Large intestine (tissue), 3 donors: ENCODE data around the gene SMO. TPM values are rescaled to one million over a fixed set of nuclear protein-coding genes. Genes with fewer than 3 reads are reported as not detected.

Experiments used
- DNase-seq, 2 donors: peaks; one replicate each; pipeline versions ENCODE4 v3.0.0 to v3.0.0-alpha.2; 2013
- H3K27ac ChIP-seq: one replicate; pipeline ENCODE4 v1.5.1; 2013; ENCODE audit warnings: low read length
- H3K27me3 ChIP-seq: 2 replicates; pipeline ENCODE4 v1.6.1; 2013; ENCODE audit warnings: low read length; ENCODE audit not compliant: control insufficient read depth, insufficient read depth
- H3K36me3 ChIP-seq: 2 replicates; pipeline ENCODE4 v1.6.1; 2013; ENCODE audit warnings: low read length; ENCODE audit not compliant: control insufficient read depth, insufficient read depth
- H3K4me1 ChIP-seq: one replicate; pipeline ENCODE4 v1.6.1; 2013; ENCODE audit warnings: low read length; ENCODE audit not compliant: control insufficient read depth, insufficient read depth
- H3K4me3 ChIP-seq: one replicate; pipeline ENCODE4 v1.5.1; 2013; ENCODE audit warnings: low read length
- H3K9me3 ChIP-seq: one replicate; pipeline ENCODE4 v1.6.1; 2013; ENCODE audit warnings: mild to moderate bottlenecking, low read depth, low read length, moderate library complexity; ENCODE audit not compliant: control insufficient read depth
- WGBS: methylation state at CpG from one replicate; pipeline ENCODE4 v1.1.5; 2013; ENCODE audit warnings: low lambda C conversion rate; ENCODE audit not compliant: insufficient coverage; 5-methylcytosine and 5-hydroxymethylcytosine counted together
- polyA plus RNA-seq: library from polyadenylated mRNA; unstranded; fragments of 120-200 nt; gene quantifications from one replicate; pipeline ENCODE4 v1.2.1, GENCODE V29; 2013

SMO gene
- polyA plus RNA-seq, 1 donor = 23.6 TPM

DNA sequence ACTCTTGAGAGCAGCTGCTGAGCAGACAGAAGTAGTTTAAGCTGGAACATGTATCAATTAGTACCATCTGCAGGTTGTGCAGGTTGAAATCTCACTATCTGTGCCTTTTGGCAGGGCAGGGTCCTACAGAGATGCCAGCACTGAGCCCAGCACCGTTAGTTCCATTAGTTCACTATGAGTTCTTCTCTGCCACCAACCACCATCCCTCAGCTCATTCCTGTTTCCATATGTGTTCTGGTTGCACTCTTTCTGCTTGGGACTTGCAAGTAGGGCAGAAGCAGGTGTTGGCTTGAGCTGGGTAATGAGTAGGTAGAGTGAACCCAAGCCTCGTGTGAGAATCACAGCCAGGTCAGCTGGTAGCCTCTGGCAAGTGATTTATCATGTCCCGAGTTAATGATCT lies 2.8 kb downstream of the SMO start:
- WGBS = no CpG with 5 or more reads among the region's 3 CpGs
- Histone ChIP-seq H3K27ac (no peak overlapping the region), H3K27me3 (peaks cover 4% of the 10 kb centered on the region), H3K4me3 (no peak overlapping the region), H3K36me3 (peaks cover 3% of the 10 kb centered on the region), H3K9me3 (no peaks in the 10 kb centered on the region), H3K4me1 (peaks cover 4% of the 10 kb centered on the region)
- DNase-seq = no peak

DNA sequence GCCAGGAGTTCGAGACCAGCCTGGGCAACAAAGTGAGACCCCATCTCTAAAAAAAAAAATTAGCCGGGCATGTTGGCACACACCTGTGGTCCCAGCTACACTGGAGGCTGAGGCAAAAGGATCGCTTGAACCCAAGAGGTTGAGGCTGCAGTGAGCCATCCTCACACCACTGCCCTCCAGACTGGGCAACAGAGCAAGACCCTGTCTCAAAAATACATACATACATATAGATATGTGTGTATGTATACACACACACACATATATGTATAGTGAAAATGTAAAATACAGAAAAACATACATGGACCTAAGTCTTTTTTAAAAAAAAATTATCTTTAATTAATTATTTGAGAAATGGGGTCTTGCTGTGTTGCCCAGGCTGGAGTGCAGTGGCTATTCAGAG lies 5.5 kb downstream of the SMO start:
- Histone ChIP-seq H3K27ac (no peak overlapping the region), H3K36me3 (peaks cover 3% of the 10 kb centered on the region), H3K9me3 (no peaks in the 10 kb centered on the region), H3K4me1 (peaks cover 4% of the 10 kb centered on the region), H3K4me3 (no peak overlapping the region), H3K27me3 (peaks cover 4% of the 10 kb centered on the region)
- WGBS = no CpG with 5 or more reads among the region's 3 CpGs
- DNase-seq = no peak

DNA sequence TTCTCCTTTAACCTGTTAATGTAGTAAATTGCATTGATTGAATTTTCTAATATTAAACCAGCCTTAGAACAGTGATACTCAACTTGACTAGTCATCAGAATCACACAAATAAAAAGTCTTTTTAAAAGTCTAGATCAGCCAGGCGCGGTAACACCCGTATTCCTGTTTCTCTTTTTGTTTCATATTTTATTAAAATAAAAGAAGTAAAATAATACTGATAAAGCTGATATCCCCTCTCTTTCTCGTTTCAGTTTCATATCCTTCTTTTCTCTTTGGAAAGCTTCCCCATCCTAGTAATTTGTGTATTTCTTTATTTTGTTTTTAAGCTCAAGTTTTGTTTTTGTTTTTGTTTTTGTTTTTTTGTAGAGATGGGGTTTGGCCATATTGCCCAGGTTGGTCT lies 9.3 kb downstream of the SMO start:
- no peaks in the 10 kb centered on the region for H3K4me1 ChIP-seq
- no peaks in the 10 kb centered on the region for H3K9me3 ChIP-seq
- 100% methylated on average over 1 of the region's 4 CpGs for WGBS

DNA sequence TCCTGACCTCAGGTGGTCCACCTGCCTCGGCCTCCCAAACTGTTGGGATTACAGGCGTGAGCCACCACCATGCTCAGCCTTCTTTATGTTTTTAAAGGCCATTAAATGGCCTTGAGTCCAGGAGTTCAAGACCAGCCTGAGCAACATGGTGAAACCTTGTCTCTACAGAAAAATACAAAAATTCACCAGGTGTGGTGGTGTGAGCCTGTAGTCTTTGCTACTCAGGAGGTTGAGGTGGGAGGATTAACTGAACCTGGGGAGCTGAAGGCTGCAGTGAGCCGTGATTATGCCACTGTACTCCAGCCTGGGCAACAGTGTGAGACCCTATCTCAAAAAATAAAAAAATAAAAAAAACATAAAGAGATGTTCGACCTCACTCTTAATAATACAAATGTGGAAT lies 11.0 kb downstream of the SMO start:
- WGBS = 100% methylated on average over 1 of the region's 4 CpGs
- Histone ChIP-seq H3K4me1 (no peaks in the 10 kb centered on the region), H3K36me3 (peaks cover 4% of the 10 kb centered on the region), H3K9me3 (no peaks in the 10 kb centered on the region), H3K27ac (no peak overlapping the region), H3K4me3 (no peak overlapping the region), H3K27me3 (no peaks in the 10 kb centered on the region)
- DNase-seq = no peak

More for the DNA sequence above, 9.3 kb downstream of the SMO start:
- H3K4me3 ChIP-seq = no peak overlapping the region
- H3K36me3 ChIP-seq = peaks cover 3% of the 10 kb centered on the region
- no peak for DNase-seq
- no peak overlapping the region for H3K27ac ChIP-seq
- no peaks in the 10 kb centered on the region for H3K27me3 ChIP-seq

DNA sequence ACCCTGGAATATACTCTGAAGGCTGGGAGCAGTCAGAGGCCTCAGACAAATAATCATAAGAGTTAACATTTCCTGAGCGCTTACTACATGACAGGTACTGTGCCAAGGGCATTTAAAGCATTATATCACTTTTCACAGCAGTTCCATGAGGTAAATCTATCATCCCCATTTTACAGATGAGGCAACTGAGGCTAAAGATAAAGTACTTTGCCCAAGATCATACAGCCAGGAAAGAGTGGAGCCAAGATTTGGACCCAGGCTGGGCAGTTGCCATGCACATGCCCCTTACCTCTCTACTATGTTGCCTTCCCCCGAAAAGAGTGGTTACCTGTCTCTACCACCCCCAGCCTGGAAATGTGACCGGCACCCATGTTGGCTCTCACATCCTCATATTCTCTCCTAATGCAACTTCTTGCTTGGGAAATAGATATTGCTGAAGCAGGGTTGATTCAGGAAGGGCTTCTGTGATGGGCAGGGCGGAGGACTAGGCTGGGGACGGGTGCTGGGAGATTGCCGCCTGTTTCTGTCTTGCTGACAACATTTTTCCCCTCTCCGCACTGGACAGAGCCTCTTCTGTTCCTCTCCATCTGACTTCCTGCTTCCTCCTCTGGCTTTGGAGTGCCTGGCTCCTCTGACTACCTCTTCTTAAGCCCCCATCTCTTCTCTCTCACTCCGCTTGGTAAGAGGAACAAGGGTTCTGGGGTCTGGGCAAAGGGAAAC lies 13.8 kb downstream of the SMO start:
- Histone ChIP-seq H3K27ac (no peak overlapping the region), H3K27me3 (no peaks in the 10 kb centered on the region), H3K4me3 (no peak overlapping the region), H3K36me3 (peaks cover 23% of the 10 kb centered on the region), H3K9me3 (no peaks in the 10 kb centered on the region), H3K4me1 (no peaks in the 10 kb centered on the region)
- DNase-seq = no peak
- no CpG with 5 or more reads among the region's 8 CpGs for WGBS

DNA sequence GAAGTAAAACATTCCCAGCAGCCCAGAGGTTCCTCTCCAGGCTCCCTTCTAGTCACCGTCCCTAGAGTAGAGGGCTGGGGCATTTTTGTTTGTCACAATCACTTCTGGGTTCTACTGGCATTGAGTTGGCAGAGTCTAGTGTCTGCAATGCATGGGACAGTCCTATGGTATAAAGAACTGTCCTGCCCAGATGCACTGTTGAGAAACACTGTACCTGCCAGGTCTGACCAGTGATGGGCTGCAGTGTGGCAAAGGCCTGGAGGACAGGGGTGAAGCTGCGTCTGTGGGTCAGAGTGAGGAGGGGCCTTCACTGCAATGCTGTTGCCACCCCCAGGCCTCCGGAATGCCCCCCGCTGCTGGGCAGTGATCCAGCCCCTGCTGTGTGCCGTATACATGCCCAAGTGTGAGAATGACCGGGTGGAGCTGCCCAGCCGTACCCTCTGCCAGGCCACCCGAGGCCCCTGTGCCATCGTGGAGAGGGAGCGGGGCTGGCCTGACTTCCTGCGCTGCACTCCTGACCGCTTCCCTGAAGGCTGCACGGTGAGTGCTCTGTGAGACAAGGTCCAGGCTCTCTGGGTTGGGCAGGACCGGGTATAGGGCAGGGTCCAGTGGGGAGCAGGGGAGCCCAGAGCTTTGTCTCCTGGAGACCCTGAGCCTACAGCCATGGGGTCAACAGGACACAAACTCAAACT lies 14.8 kb downstream of the SMO start:
- no CpG with 5 or more reads among the region's 14 CpGs for WGBS

DNA sequence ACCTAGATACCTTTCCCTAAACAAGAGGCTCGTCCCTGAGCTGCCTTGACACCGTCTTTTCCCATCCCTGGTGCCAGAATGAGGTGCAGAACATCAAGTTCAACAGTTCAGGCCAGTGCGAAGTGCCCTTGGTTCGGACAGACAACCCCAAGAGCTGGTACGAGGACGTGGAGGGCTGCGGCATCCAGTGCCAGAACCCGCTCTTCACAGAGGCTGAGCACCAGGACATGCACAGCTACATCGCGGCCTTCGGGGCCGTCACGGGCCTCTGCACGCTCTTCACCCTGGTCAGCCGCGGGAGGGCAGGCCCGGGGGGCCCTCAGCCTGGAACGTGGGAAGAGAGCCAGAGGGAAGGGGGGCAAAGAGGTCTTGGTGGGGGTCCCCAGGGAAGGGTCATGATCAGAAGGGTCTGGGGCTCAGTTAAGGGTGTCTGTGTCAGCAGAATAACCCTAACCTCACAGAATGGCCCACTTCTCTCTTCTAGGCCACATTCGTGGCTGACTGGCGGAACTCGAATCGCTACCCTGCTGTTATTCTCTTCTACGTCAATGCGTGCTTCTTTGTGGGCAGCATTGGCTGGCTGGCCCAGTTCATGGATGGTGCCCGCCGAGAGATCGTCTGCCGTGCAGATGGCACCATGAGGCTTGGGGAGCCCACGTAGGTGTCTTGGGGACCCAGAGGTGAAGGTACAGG lies 16.8 kb downstream of the SMO start:
- Histone ChIP-seq H3K4me1 (no peaks in the 10 kb centered on the region), H3K9me3 (no peaks in the 10 kb centered on the region), H3K27ac (no peak overlapping the region), H3K27me3 (no peaks in the 10 kb centered on the region), H3K36me3 (peaks cover 39% of the 10 kb centered on the region), H3K4me3 (no peak overlapping the region)
- no peak for DNase-seq
- no CpG with 5 or more reads among the region's 29 CpGs for WGBS

More for the DNA sequence above, 14.8 kb downstream of the SMO start:
- no peak overlapping the region for H3K27ac ChIP-seq
- H3K4me1 ChIP-seq = no peaks in the 10 kb centered on the region
- H3K27me3 ChIP-seq = no peaks in the 10 kb centered on the region
- no peak for DNase-seq
- no peaks in the 10 kb centered on the region for H3K9me3 ChIP-seq
- H3K4me3 ChIP-seq = no peak overlapping the region
- peaks cover 27% of the 10 kb centered on the region for H3K36me3 ChIP-seq

DNA sequence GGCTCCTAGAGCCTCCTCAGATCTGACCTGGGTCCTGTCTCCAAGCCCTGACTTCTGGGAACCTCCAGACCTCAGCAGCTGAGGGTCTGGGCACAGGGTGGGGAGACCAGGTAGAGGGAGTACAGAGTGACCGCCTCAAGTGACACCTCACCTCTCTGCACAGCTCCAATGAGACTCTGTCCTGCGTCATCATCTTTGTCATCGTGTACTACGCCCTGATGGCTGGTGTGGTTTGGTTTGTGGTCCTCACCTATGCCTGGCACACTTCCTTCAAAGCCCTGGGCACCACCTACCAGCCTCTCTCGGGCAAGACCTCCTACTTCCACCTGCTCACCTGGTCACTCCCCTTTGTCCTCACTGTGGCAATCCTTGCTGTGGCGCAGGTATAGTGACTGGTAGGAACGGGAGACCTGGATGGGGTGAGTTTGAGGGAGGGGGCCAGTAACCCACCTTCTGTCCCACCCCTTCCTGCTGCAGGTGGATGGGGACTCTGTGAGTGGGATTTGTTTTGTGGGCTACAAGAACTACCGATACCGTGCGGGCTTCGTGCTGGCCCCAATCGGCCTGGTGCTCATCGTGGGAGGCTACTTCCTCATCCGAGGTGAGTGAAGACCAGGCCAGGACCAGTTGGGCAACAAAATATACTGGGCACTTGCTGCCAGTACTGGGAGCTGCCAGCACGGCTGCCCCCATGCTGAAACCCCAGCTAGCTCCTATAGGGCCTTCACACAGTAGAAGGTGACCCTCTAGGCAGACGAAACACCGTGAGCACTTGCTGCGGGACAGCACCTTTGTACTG lies 17.8 kb downstream of the SMO start:
- H3K27me3 ChIP-seq = no peaks in the 10 kb centered on the region
- H3K4me3 ChIP-seq = no peak overlapping the region
- no peak overlapping the region for H3K27ac ChIP-seq
- WGBS = no CpG with 5 or more reads among the region's 18 CpGs
- peaks cover 48% of the 10 kb centered on the region for H3K36me3 ChIP-seq
- no peaks in the 10 kb centered on the region for H3K4me1 ChIP-seq
- no peaks in the 10 kb centered on the region for H3K9me3 ChIP-seq
- no peak for DNase-seq

- WGBS = no CpG with 5 or more reads among the region's 9 CpGs
- peaks cover 61% of the 10 kb centered on the region for H3K36me3 ChIP-seq
- DNase-seq = no peak
Measured at GRCh38 chr7:129208667-129209066, 20.2 kb downstream of the SMO start.

More at GRCh38 chr7:129208667-129209066, 20.2 kb downstream of the SMO start:
- Histone ChIP-seq H3K9me3 (no peaks in the 10 kb centered on the region), H3K4me1 (no peaks in the 10 kb centered on the region), H3K27ac (no peak overlapping the region), H3K27me3 (no peaks in the 10 kb centered on the region), H3K4me3 (no peak overlapping the region)
